Measurements from ENCODE around the gene RAB8A. TPM values are rescaled to one million over a fixed set of nuclear protein-coding genes. Genes with fewer than 3 reads are reported as not detected.
"Not testable (repeated sequence)": the region's sequence is repeated elsewhere in the genome, so short reads cannot be mapped to it uniquely, and the experiment has no call there.

RAB8A gene
- total and polyA plus RNA-seq, 2 of the 8 experiments (the other 6 are each of a cell fraction or from before 2014, with no cell fraction given), result 65.8 to 97.0 TPM

- TF ChIP-seq CTBP2 (IDR thresholded peaks at IDR 0.05; ENCODE audit: borderline replicate concordance, insufficient read depth, insufficient read length, low read length) (no peak), EZH2 (IDR thresholded peaks at IDR 0.05; ENCODE audit: low read depth, low read length, severe bottlenecking) (no peak), POLR2A (IDR thresholded peaks at IDR 0.05; ENCODE audit: control extremely low read depth in 1 of 2, low read depth in 2 of 2, low read length in 2 of 2) (no peak)
Measured at GRCh38 chr19:16118489-16119033, 6.9 kb downstream of the RAB8A start (continued).

GRCh38 chr19:16119075-16119857 is 7.6 kb downstream of the RAB8A start:
- H4K91ac ChIP-seq (replicated peaks; ENCODE audit: insufficient read length, low read length); H3K79me1 ChIP-seq (ENCODE audit: low read depth, low read length); H2BK120ac ChIP-seq (replicated peaks; ENCODE audit: low read depth, low read length); H4K5ac ChIP-seq (ENCODE audit: insufficient read length, low read depth, low read length); H3K9ac ChIP-seq (replicated peaks in 1 of 4; ENCODE audit: extremely low read depth in 1 of 4, low read depth in 3 of 4, low read length in 3 of 4); H3K14ac ChIP-seq (ENCODE audit: insufficient read length); H3K18ac ChIP-seq (ENCODE audit: extremely low read depth, low read length); H3K4ac ChIP-seq (replicated peaks; ENCODE audit: insufficient read length, low read depth, low read length); H3K4me2 ChIP-seq (ENCODE audit: insufficient read depth in 1 of 2, low read depth in 2 of 2, low read length in 2 of 2); H3K9me3 ChIP-seq (ENCODE audit: insufficient read depth in 2 of 2, low read depth in 1 of 2, low read length in 1 of 2); H3K56ac ChIP-seq (replicated peaks; ENCODE audit: insufficient read length, low read depth, low read length); DNase-seq (ENCODE audit: low read depth in 1 of 2, low spot score in 2 of 2); H4K8ac ChIP-seq (ENCODE audit: extremely low read depth, insufficient read depth, low read length); H3K27ac ChIP-seq (ENCODE audit: low read depth, low read length); H2AFZ ChIP-seq (ENCODE audit: low read length); H3K23ac ChIP-seq (ENCODE audit: insufficient read length); H3K23me2 ChIP-seq (ENCODE audit: low read depth, low read length); H3K4me1 ChIP-seq (replicated peaks in 1 of 4; ENCODE audit: control insufficient read depth in 3 of 4, insufficient read depth in 4 of 4, low read length in 3 of 4); H2BK15ac ChIP-seq (ENCODE audit: low read length); H3K27me3 ChIP-seq (replicated peaks in 1 of 4; ENCODE audit: control insufficient read depth in 3 of 4, extremely low read depth in 1 of 4, insufficient read depth in 3 of 4, low read length in 3 of 4); CTCF ChIA-PET (ENCODE audit: partially characterized antibody); H2BK12ac ChIP-seq (ENCODE audit: low read depth, low read length); H2BK5ac ChIP-seq (ENCODE audit: low read depth, low read length); H3K4me3 ChIP-seq (ENCODE audit: extremely low read depth in 1 of 4, insufficient read depth in 2 of 4, low read depth in 3 of 4, low read length in 4 of 4); H2BK20ac ChIP-seq (ENCODE audit: low read length); H2AK5ac ChIP-seq (ENCODE audit: low read depth, low read length); FAIRE-seq: not testable (repeated sequence)
- peaks cover 0 to 22% of the 10 kb centered on the region in 2 experiments; a peak in 2 of 4 replicates for H3K79me2 ChIP-seq (ENCODE audit: control insufficient read depth in 1 of 2, insufficient read depth in 2 of 2, low read length in 2 of 2)
- peaks cover 2 to 21% of the 10 kb centered on the region in 2 experiments for H4K20me1 ChIP-seq (replicated peaks in 1 of 2; ENCODE audit: control insufficient read depth in 1 of 2, insufficient read depth in 2 of 2, low read length in 2 of 2)
- 95% methylated on average over 17 of the region's 19 CpGs; no CpG with 5 or more reads in 1 of the 2 experiments for whole genome bisulfite sequencing, 2 experiments (ENCODE audit: extremely low coverage in 1 of 2, insufficient coverage in 1 of 2, insufficient read length in 1 of 2, insufficient replicate concordance in 2 of 2, low coverage in 1 of 2, low lambda C conversion rate in 2 of 2, missing lambda C conversion rate in 1 of 2)
- POLR2A ChIA-PET (ENCODE audit: partially characterized antibody), result interaction anchor here (1.0 kb wide), 1 partner anchor 9 kb away, joined by 4 read pairs; no protein-coding TSS in a partner anchor
- H3K36me3 ChIP-seq (ENCODE audit: control insufficient read depth in 2 of 4, insufficient read depth in 4 of 4, low read length in 3 of 4), result peaks cover 26 to 39% (median 38%) of the 10 kb centered on the region in 4 experiments

Measured in H1 (cell line).